WTC11 (cell line): ENCODE measurements around the gene KANK4. TPM values are rescaled to one million over a fixed set of nuclear protein-coding genes. Genes with fewer than 3 reads are reported as not detected.

Source experiments
- ATAC-seq: fragments of 200-7000 bp; cut with Tn5 transposase; 2 replicates; pipeline ENCODE4 v1.10.0; 2021; ENCODE audit warnings: mild to moderate bottlenecking, moderate library complexity
- CTCF ChIA-PET: fragments of 300-600 bp; sonication (Branson Sonifier 250); formaldehyde crosslinking; loops from one replicate; lab custom pipeline; 2021; ENCODE audit warnings: antibody characterized with exemption; lab: Charles Lee
- POLR2A ChIA-PET: fragments of 350-600 bp; sonication (Branson Sonifier 250); formaldehyde crosslinking; loops from one replicate; lab custom pipeline; 2021; ENCODE audit warnings: antibody characterized with exemption; lab: Charles Lee
- DNase-seq: peaks from one replicate; pipeline ENCODE4 v3.0.0; 2021; ENCODE audit warnings: low spot score
- H3K27ac Mint-ChIP-seq: 2 replicates; pipeline ENCODE4 v1.8.0; 2021; ENCODE audit warnings: mixed read lengths
- H3K27me3 Mint-ChIP-seq: 2 replicates; pipeline ENCODE4 v1.8.0; 2021; ENCODE audit warnings: low read depth, mild to moderate bottlenecking, moderate library complexity, mixed read lengths
- H3K36me3 Mint-ChIP-seq: 2 replicates; pipeline ENCODE4 v1.8.0; 2021; ENCODE audit warnings: mixed read lengths
- H3K4me1 Mint-ChIP-seq: 2 replicates; pipeline ENCODE4 v1.8.0; 2022; ENCODE audit warnings: mixed read lengths
- H3K4me3 Mint-ChIP-seq: 2 replicates; pipeline ENCODE4 v1.8.0; 2021; ENCODE audit warnings: mild to moderate bottlenecking, moderate library complexity, mixed read lengths
- H3K9me3 Mint-ChIP-seq: 2 replicates; pipeline ENCODE4 v1.8.0; 2021; ENCODE audit warnings: mixed read lengths
- ATF1 ChIP-seq: sonication (generic); formaldehyde crosslinking; IDR thresholded peaks from 2 replicates; pipeline ENCODE4 v1.8.1; 2023; ENCODE audit warnings: mild to moderate bottlenecking, moderate library complexity, missing genetic modification reagents
- ATF6 ChIP-seq: sonication (generic); formaldehyde crosslinking; IDR thresholded peaks from 2 replicates; pipeline ENCODE4 v1.8.1; 2023; ENCODE audit warnings: mild to moderate bottlenecking, missing genetic modification reagents
- E2F4 ChIP-seq: sonication (generic); formaldehyde crosslinking; IDR thresholded peaks from 2 replicates; pipeline ENCODE4 v1.8.1; 2022; ENCODE audit warnings: low read depth, mild to moderate bottlenecking, moderate library complexity, missing genetic modification reagents, borderline replicate concordance
- ETV6 ChIP-seq: sonication (generic); formaldehyde crosslinking; IDR thresholded peaks from 2 replicates; pipeline ENCODE4 v1.8.1; 2022; ENCODE audit warnings: mild to moderate bottlenecking, missing genetic modification reagents
- MLX ChIP-seq: sonication (generic); formaldehyde crosslinking; IDR thresholded peaks from 2 replicates; pipeline ENCODE4 v1.8.1; 2023; ENCODE audit warnings: mild to moderate bottlenecking, missing genetic modification reagents, moderate library complexity
- MXD4 ChIP-seq: fragments of 250-450 bp; sonication (Bioruptor Pico); IDR thresholded peaks from 2 replicates; pipeline ENCODE4 v1.8.0; 2021; ENCODE audit warnings: mild to moderate bottlenecking, moderate library complexity, borderline replicate concordance
- NFE2L1 ChIP-seq: sonication (generic); formaldehyde crosslinking; IDR thresholded peaks from 2 replicates; pipeline ENCODE4 v1.8.1; 2023; ENCODE audit warnings: missing genetic modification reagents
- NFYB ChIP-seq: sonication (generic); formaldehyde crosslinking; conservative IDR thresholded peaks from 2 replicates; pipeline ENCODE4 v1.8.0; 2022; ENCODE audit warnings: low read depth, missing genetic modification reagents
- NR2C2 ChIP-seq: sonication (generic); formaldehyde crosslinking; IDR thresholded peaks from 2 replicates; pipeline ENCODE4 v1.8.0; 2022; ENCODE audit warnings: mild to moderate bottlenecking, missing genetic modification reagents
- RORB ChIP-seq: fragments of 250-450 bp; sonication (Bioruptor Pico); IDR thresholded peaks from 2 replicates; pipeline ENCODE4 v1.9.0; 2021; ENCODE audit warnings: mild to moderate bottlenecking
- SOX15 ChIP-seq: fragments of 250-450 bp; sonication (Bioruptor Pico); IDR thresholded peaks from 2 replicates; pipeline ENCODE4 v1.9.0; 2021; ENCODE audit warnings: mild to moderate bottlenecking
- TEAD1 ChIP-seq: sonication (generic); formaldehyde crosslinking; IDR thresholded peaks from 2 replicates; pipeline ENCODE4 v1.8.0; 2022; ENCODE audit warnings: mild to moderate bottlenecking, missing genetic modification reagents
- TEAD4 ChIP-seq: sonication (generic); formaldehyde crosslinking; IDR thresholded peaks from 2 replicates; pipeline ENCODE4 v1.8.0; 2022; ENCODE audit warnings: mild to moderate bottlenecking, missing genetic modification reagents
- ZMAT4 ChIP-seq: fragments of 250-450 bp; sonication (Bioruptor Pico); IDR thresholded peaks from 2 replicates; pipeline ENCODE4 v1.9.0; 2021; ENCODE audit warnings: mild to moderate bottlenecking
- ZNF263 ChIP-seq: sonication (generic); formaldehyde crosslinking; IDR thresholded peaks from 2 replicates; pipeline ENCODE4 v1.8.1; 2022; ENCODE audit warnings: low read depth, mild to moderate bottlenecking, moderate library complexity, missing genetic modification reagents
- ZNF423 ChIP-seq: fragments of 250-450 bp; sonication (Bioruptor Pico); IDR thresholded peaks from 2 replicates; pipeline ENCODE4 v2.1.2; 2022; ENCODE audit warnings: mild to moderate bottlenecking, moderate library complexity
- ZNF532 ChIP-seq: fragments of 250-450 bp; sonication (Bioruptor Pico); IDR thresholded peaks from 2 replicates; pipeline ENCODE4 v1.9.0; 2021; ENCODE audit warnings: mild to moderate bottlenecking, borderline replicate concordance
- total RNA-seq: library from RNA; stranded (reverse); gene quantifications from 3 replicates; pipeline ENCODE4 v1.2.3, GENCODE V29; 2021

The KANK4 gene
- total RNA-seq, 1 experiment from 2014 or later = 0.35 TPM

- ATAC-seq = no peak
These were observed 38.7 kb upstream of the KANK4 start for GRCh38 chr1:62357916-62358315.

GRCh38 chr1:62356257-62356835 is 37.1 kb upstream of the KANK4 start:
- no peak overlapping the region for H3K4me3 Mint-ChIP-seq
- H3K9me3 Mint-ChIP-seq = no peaks in the 10 kb centered on the region
- no peak for DNase-seq
- H3K27me3 Mint-ChIP-seq = no peaks in the 10 kb centered on the region
- ChIA-PET POLR2A (no interaction called here), CTCF (no interaction called here)
- no peaks in the 10 kb centered on the region for H3K4me1 Mint-ChIP-seq
- no peak overlapping the region for H3K27ac Mint-ChIP-seq
- no peak for TF ChIP-seq ZNF532 (CRISPR knock-in tag)
- TF ChIP-seq NFYB (CRISPR knock-in tag) = no peak
- no peak for TF ChIP-seq MLX
- TF ChIP-seq E2F4 = no peak
- TF ChIP-seq NR2C2 (CRISPR knock-in tag) = no peak
- no peak for TF ChIP-seq ATF1 (CRISPR knock-in tag)
- TF ChIP-seq TEAD4 (CRISPR knock-in tag) = no peak
- TF ChIP-seq MXD4 (CRISPR knock-in tag) = no peak
- no peak for TF ChIP-seq NFE2L1 (CRISPR knock-in tag)
- TF ChIP-seq ATF6 = no peak
- H3K36me3 Mint-ChIP-seq = no peaks in the 10 kb centered on the region
- no peak for ATAC-seq

More at GRCh38 chr1:62357916-62358315, 38.7 kb upstream of the KANK4 start:
- no peak overlapping the region for H3K27ac Mint-ChIP-seq
- TF ChIP-seq SOX15 = no peak
- no peak for TF ChIP-seq TEAD4 (CRISPR knock-in tag)
- TF ChIP-seq MXD4 (CRISPR knock-in tag) = no peak
- TF ChIP-seq E2F4 = no peak
- TF ChIP-seq ZNF263 = no peak
- TF ChIP-seq ZMAT4 (CRISPR knock-in tag) = no peak
- no peak for TF ChIP-seq TEAD1 (CRISPR knock-in tag)
- TF ChIP-seq RORB (CRISPR knock-in tag) = no peak
- TF ChIP-seq ZNF423 (CRISPR knock-in tag) = no peak
- no peak for TF ChIP-seq ETV6 (CRISPR knock-in tag)
- no peaks in the 10 kb centered on the region for H3K36me3 Mint-ChIP-seq
- no peaks in the 10 kb centered on the region for H3K4me1 Mint-ChIP-seq
- ChIA-PET CTCF (no interaction called here), POLR2A (interaction anchor here (0.7 kb wide), 1 partner anchor 72 kb away, joined by 6 read pairs; no protein-coding TSS in a partner anchor)
- H3K27me3 Mint-ChIP-seq = no peaks in the 10 kb centered on the region
- no peak for DNase-seq
- H3K9me3 Mint-ChIP-seq = no peaks in the 10 kb centered on the region
- no peak overlapping the region for H3K4me3 Mint-ChIP-seq
